K562 (cell line): ENCODE measurements around the gene FZD10. TPM values are rescaled to one million over a fixed set of nuclear protein-coding genes. Genes with fewer than 3 reads are reported as not detected.

ENCODE experiments used
- ATAC-seq: fragments of 200-7000 bp; cut with Tn5 transposase; 3 replicates; pipeline ENCODE4 v1.9.1; 2020; ENCODE audit warnings: moderate library complexity
- BruUV-seq: library from RNA; stranded (reverse); fragments of 400-500 nt; replicated peaks from 2 replicates; lab custom pipeline; 2021; lab: Mats Ljungman, UMichigan
- CTCF ChIA-PET: fragments of 300-600 bp; formaldehyde crosslinking; extraction: SDS; loops from one replicate; lab custom pipeline; 2021; ENCODE audit warnings: low intra/inter-chr PET ratio; lab: Yijun Ruan, JAX
- POLR2A ChIA-PET: fragments of 300-600, 350-650 bp; sonication (Branson Sonifier 250); formaldehyde crosslinking; extraction: SDS; loops from one replicate; lab custom pipeline; 2021; ENCODE audit warnings: antibody characterized with exemption, inconsistent platforms; lab: Yijun Ruan, JAX
- DNase-seq, 4 experiments: peaks; one replicate each; pipeline versions ENCODE4 v3.0.0 to v3.0.0-alpha.2; 2011 to 2018; ENCODE audit warnings: low spot score in 3 of 4, mixed read lengths in 3 of 4; ENCODE audit errors: extremely low read depth in 1 of 4
- FAIRE-seq: peaks from 2 replicates; lab custom pipeline; 2011; peaks lifted over from hg19 to GRCh38; lab: Jason Lieb, UNC
- H2AFZ ChIP-seq: 2 replicates; pipeline ENCODE4 v1.6.0; 2011; ENCODE audit warnings: low read depth, low read length, control low read depth, inconsistent platforms
- H3K27ac ChIP-seq: fragments of 200-600 bp; 3 replicates; pipeline ENCODE4 v1.8.0; 2011; ENCODE audit warnings: low read depth, mild to moderate bottlenecking, control low read depth, inconsistent platforms, low read length, moderate library complexity, mixed read lengths; ENCODE audit errors: extremely low read depth
- H3K27me3 ChIP-seq, 2 experiments: fragments of 300-600 bp in 1 of 2; 2 replicates in 1 of 2; 3 replicates in 1 of 2; pipeline versions ENCODE4 v1.6.0 to v1.8.0; 2011; ENCODE audit warnings: inconsistent platforms in 2 of 2, low read length in 2 of 2, mild to moderate bottlenecking in 1 of 2, mixed read lengths in 1 of 2, moderate library complexity in 1 of 2; ENCODE audit not compliant: control insufficient read depth in 2 of 2, insufficient read depth in 2 of 2
- H3K36me3 ChIP-seq: fragments of 300-600 bp; 3 replicates; pipeline ENCODE4 v1.8.0; 2011; ENCODE audit warnings: mild to moderate bottlenecking, low read length, inconsistent platforms; ENCODE audit not compliant: control insufficient read depth, insufficient read depth
- H3K4me1 ChIP-seq, 2 experiments: fragments of 200-600 bp in 1 of 2; replicated peaks in 1 of 2; 2 replicates in 1 of 2; 3 replicates in 1 of 2; pipeline versions ENCODE4 v1.5.1 to v1.8.0; 2011; ENCODE audit warnings: inconsistent platforms in 2 of 2, low read length in 2 of 2, mild to moderate bottlenecking in 1 of 2, mixed read lengths in 1 of 2, moderate library complexity in 1 of 2; ENCODE audit not compliant: control insufficient read depth in 2 of 2, insufficient read depth in 2 of 2
- H3K4me2 ChIP-seq: 2 replicates; pipeline ENCODE4 v1.6.1; 2011; ENCODE audit warnings: low read length, control low read depth, inconsistent platforms, mixed read lengths; ENCODE audit not compliant: insufficient read depth
- H3K4me3 ChIP-seq: fragments of 200-600 bp; sonication (generic), shearing (Covaris generic); 2 replicates; pipeline ENCODE4 v1.5.1; 2016; ENCODE audit warnings: control low read depth, inconsistent platforms
- H3K79me2 ChIP-seq: fragments of 200-600 bp; 3 replicates; pipeline ENCODE4 v1.8.0; 2011; ENCODE audit warnings: low read length, inconsistent platforms; ENCODE audit not compliant: control insufficient read depth, insufficient read depth
- H3K9ac ChIP-seq, 2 experiments: 2 replicates each; pipeline versions ENCODE4 v1.6.0 to v1.6.1; 2011; ENCODE audit warnings: low read depth in 2 of 2, low read length in 2 of 2, control low read depth in 1 of 2, inconsistent platforms in 1 of 2, mild to moderate bottlenecking in 1 of 2, mixed read lengths in 1 of 2; ENCODE audit not compliant: insufficient read depth in 1 of 2
- H3K9me1 ChIP-seq: one replicate; pipeline ENCODE4 v1.6.0; 2011; ENCODE audit warnings: inconsistent platforms, mild to moderate bottlenecking, low read length, moderate library complexity; ENCODE audit not compliant: control insufficient read depth, insufficient read depth
- H3K9me3 ChIP-seq: replicated peaks from 2 replicates; pipeline ENCODE4 v1.5.1; 2011; ENCODE audit warnings: low read depth, low read length, inconsistent platforms; ENCODE audit not compliant: control insufficient read depth, insufficient read depth
- H4K20me1 ChIP-seq: replicated peaks from 2 replicates; pipeline ENCODE4 v1.6.1; 2011; ENCODE audit warnings: low read length, inconsistent platforms, mixed read lengths; ENCODE audit not compliant: control insufficient read depth, insufficient read depth
- EP400 ChIP-seq: fragments of 450-650 bp; IDR thresholded peaks from 2 replicates; pipeline ENCODE4 v1.6.1; 2017; ENCODE audit warnings: antibody characterized with exemption, mild to moderate bottlenecking, moderate library complexity
- SAFB ChIP-seq: fragments of 200-400 bp; formaldehyde crosslinking; IDR thresholded peaks from 2 replicates; pipeline ENCODE4 v1.6.1; 2017; ENCODE audit warnings: low read depth, low read length, borderline replicate concordance
- WGBS: fragments of 100-300 bp; shearing (Covaris generic); methylation state at CpG from one replicate; pipeline ENCODE4 v1.1.6; 2016; ENCODE audit warnings: low coverage, mixed read lengths; ENCODE audit not compliant: insufficient coverage; ENCODE audit errors: missing lambda C conversion rate; 5-methylcytosine and 5-hydroxymethylcytosine counted together
- in situ Hi-C: fragments of 300-500 bp; cut with MboI; formaldehyde crosslinking; loops from 4 replicates; pipeline ENCODE4 v1.15.0; 2018; ENCODE audit warnings: inconsistent platforms, mixed read lengths
- intact Hi-C: fragments of 100-400 bp; cut with micrococcal nuclease; formaldehyde crosslinking; loops from 2 replicates; pipeline ENCODE4 v1.14.2; 2022
- polyA plus RNA-seq, 8 experiments: library from polyadenylated mRNA; depleted of rRNA in 4 of 8; stranded (reverse) in 5 of 8; unstranded in 3 of 8; fragments of >200 nt; fragmentation: Nextera tagmentation in 2 of 8; fragmentation: Illumina TruSeq in 1 of 8; extraction: Ambion mirVana in 2 of 8; extraction: Trizol in 1 of 8; gene quantifications; 2 replicates each; pipeline versions ENCODE4 v1.2.1 to v1.2.3, GENCODE V29; 2011 to 2014; ENCODE audit warnings: inconsistent platforms in 1 of 8, missing spikeins in 1 of 8
- total RNA-seq, 7 experiments: library from RNA; depleted of rRNA in 6 of 7; stranded (reverse); fragments of >200 nt in 6 of 7; fragmentation: Illumina TruSeq in 2 of 7; extraction: Trizol in 2 of 7; gene quantifications; 2 replicates each; pipeline versions ENCODE4 v1.2.1 to v1.2.3, GENCODE V29; 2011 to 2021; ENCODE audit warnings: low replicate concordance in 1 of 7
- TF ChIP-seq, protein P1 (sequence below): fragments of 450-650 bp; IDR thresholded peaks from one replicate; pipeline ENCODE4 v1.6.1; 2018; ENCODE audit warnings: mild to moderate bottlenecking, moderate library complexity; ENCODE audit not compliant: partially characterized antibody
- TF ChIP-seq, protein P2 (sequence below): fragments of 250-450 bp; sonication (Bioruptor Pico); IDR thresholded peaks from 2 replicates; pipeline ENCODE4 v1.8.0; 2022; ENCODE audit warnings: moderate library complexity, mild to moderate bottlenecking, inconsistent platforms

Gene FZD10
- total and polyA plus RNA-seq, 9 of the 15 experiments (the other 6 are each of a cell fraction or from before 2014, with no cell fraction given): not detected

GRCh38 chr12:130116791-130117190 lies 45.5 kb upstream of the FZD10 start:
- no peaks in the 10 kb centered on the region for H3K36me3 ChIP-seq
- H3K27ac ChIP-seq: no peak overlapping the region
- no peaks in the 10 kb centered on the region for H3K79me2 ChIP-seq
- no peak overlapping the region for H3K4me3 ChIP-seq
- no peaks in the 10 kb centered on the region for H3K9me3 ChIP-seq
- no peak overlapping the region for H3K4me2 ChIP-seq
- H3K9ac ChIP-seq: no peak overlapping the region
- WGBS: 8% methylated on average over 2 of the region's 6 CpGs
- FAIRE-seq (no peak), DNase-seq (no peak), ATAC-seq (no peak)
- peaks cover 3 to 31% of the 10 kb centered on the region in 2 experiments; a peak in 4 of 5 replicates for H3K27me3 ChIP-seq
- POLR2A ChIA-PET: no interaction called here
- H3K9me1 ChIP-seq: no peaks in the 10 kb centered on the region
- no TSS peak for BruUV-seq
- no peaks in the 10 kb centered on the region for H4K20me1 ChIP-seq
- no peak for TF ChIP-seq EP400
- TF ChIP-seq, protein P1, sequence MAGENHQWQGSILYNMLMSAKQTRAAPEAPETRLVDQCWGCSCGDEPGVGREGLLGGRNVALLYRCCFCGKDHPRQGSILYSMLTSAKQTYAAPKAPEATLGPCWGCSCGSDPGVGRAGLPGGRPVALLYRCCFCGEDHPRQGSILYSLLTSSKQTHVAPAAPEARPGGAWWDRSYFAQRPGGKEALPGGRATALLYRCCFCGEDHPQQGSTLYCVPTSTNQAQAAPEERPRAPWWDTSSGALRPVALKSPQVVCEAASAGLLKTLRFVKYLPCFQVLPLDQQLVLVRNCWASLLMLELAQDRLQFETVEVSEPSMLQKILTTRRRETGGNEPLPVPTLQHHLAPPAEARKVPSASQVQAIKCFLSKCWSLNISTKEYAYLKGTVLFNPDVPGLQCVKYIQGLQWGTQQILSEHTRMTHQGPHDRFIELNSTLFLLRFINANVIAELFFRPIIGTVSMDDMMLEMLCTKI: no peak
- TF ChIP-seq, protein P2, sequence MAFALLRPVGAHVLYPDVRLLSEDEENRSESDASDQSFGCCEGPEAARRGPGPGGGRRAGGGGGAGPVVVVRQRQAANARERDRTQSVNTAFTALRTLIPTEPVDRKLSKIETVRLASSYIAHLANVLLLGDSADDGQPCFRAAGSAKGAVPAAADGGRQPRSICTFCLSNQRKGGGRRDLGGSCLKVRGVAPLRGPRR (CRISPR knock-in tag): no peak
- H2AFZ ChIP-seq: no peak overlapping the region
- intact Hi-C loops (no loop called here), in situ Hi-C loops (no loop called here)
- H3K4me1 ChIP-seq: no peaks in the 10 kb centered on the region; a peak in 1 of 5 replicates
- CTCF ChIA-PET: no interaction called here

- CTCF ChIA-PET: no interaction called here
These were observed 45.0 kb upstream of the FZD10 start for GRCh38 chr12:130117233-130117632.

More at GRCh38 chr12:130117233-130117632, 45.0 kb upstream of the FZD10 start:
- peaks cover 3 to 28% of the 10 kb centered on the region in 2 experiments; a peak in 4 of 5 replicates for H3K27me3 ChIP-seq
- no peaks in the 10 kb centered on the region for H3K9me1 ChIP-seq
- WGBS: 0% methylated on average over 7 of the region's 7 CpGs
- H2AFZ ChIP-seq: no peak overlapping the region
- H3K4me2 ChIP-seq: no peak overlapping the region
- in situ Hi-C loops: no loop called here
- no peaks in the 10 kb centered on the region for H3K9me3 ChIP-seq
- H4K20me1 ChIP-seq: no peaks in the 10 kb centered on the region
- H3K4me1 ChIP-seq: no peaks in the 10 kb centered on the region; a peak in 1 of 5 replicates
- no peak overlapping the region for H3K9ac ChIP-seq
- H3K79me2 ChIP-seq: no peaks in the 10 kb centered on the region
- H3K27ac ChIP-seq: no peak overlapping the region
- no peaks in the 10 kb centered on the region for H3K36me3 ChIP-seq
- DNase-seq (no peak), FAIRE-seq (no peak), ATAC-seq (no peak)
- BruUV-seq: no TSS peak
- H3K4me3 ChIP-seq: no peak overlapping the region
- POLR2A ChIA-PET: no interaction called here
- TF ChIP-seq SAFB: no peak
- TF ChIP-seq, all 486 proteins: peak for 0
- intact Hi-C loops: no loop called here
